ENCODE measurements around the gene CSF2RB. TPM values are rescaled to one million over a fixed set of nuclear protein-coding genes. Genes with fewer than 3 reads are reported as not detected.

The CSF2RB gene
- total RNA-seq, 1 experiment from 2014 or later: not detected

GRCh38 chr22:36938028-36938425, 24.6 kb downstream of the CSF2RB start:
- Histone ChIP-seq H3K14ac (ENCODE audit: insufficient read depth, low read length) (no peak overlapping the region), H3K4me2 (ENCODE audit: insufficient read depth, insufficient read length, low read length) (no peak overlapping the region), H3T11ph (ENCODE audit: low read length) (no peak overlapping the region), H2BK15ac (ENCODE audit: low read depth, low read length) (no peak overlapping the region), H3K4me1 (ENCODE audit: insufficient read depth, low read length) (no peaks in the 10 kb centered on the region), H3K79me1 (ENCODE audit: insufficient read depth, low read depth, low read length, poor library complexity, severe bottlenecking) (no peaks in the 10 kb centered on the region), H2AFZ (ENCODE audit: low read length) (no peak overlapping the region), H3K23me2 (ENCODE audit: insufficient read length, low read depth, low read length, poor library complexity, severe bottlenecking) (no peaks in the 10 kb centered on the region), H2BK12ac (ENCODE audit: insufficient read length, low read depth, low read length) (no peak overlapping the region), H3K27me3 (ENCODE audit: insufficient read depth, low read length) (no peaks in the 10 kb centered on the region), H3K4ac (ENCODE audit: low read depth, low read length) (no peak overlapping the region), H2BK5ac (ENCODE audit: insufficient read length, low read length) (no peak overlapping the region), H3K9me3 (ENCODE audit: control insufficient read depth, low read depth, low read length) (no peaks in the 10 kb centered on the region), H4K5ac (ENCODE audit: insufficient read length, low read depth, low read length) (no peak overlapping the region), H4K8ac (replicated peaks; ENCODE audit: insufficient read length, low read depth, low read length) (no peak overlapping the region), H4K20me1 (ENCODE audit: control insufficient read depth, insufficient read depth, insufficient read length) (no peaks in the 10 kb centered on the region), H2BK20ac (ENCODE audit: low read depth, low read length, poor library complexity, severe bottlenecking) (no peak overlapping the region), H2BK120ac (ENCODE audit: low read depth, low read length, poor library complexity, severe bottlenecking) (no peak overlapping the region), H3K79me2 (ENCODE audit: insufficient read depth, low read length) (no peaks in the 10 kb centered on the region), H3K23ac (ENCODE audit: insufficient read length, low read depth, low read length) (no peak overlapping the region), H3K18ac (ENCODE audit: insufficient read length, low read depth, low read length) (no peak overlapping the region), H3K9ac (ENCODE audit: extremely low read depth, insufficient read length, low read length) (no peak overlapping the region), H2AK5ac (ENCODE audit: insufficient read length, low read length) (no peak overlapping the region), H3K56ac (ENCODE audit: insufficient read length, low read depth, low read length) (no peak overlapping the region), H3K27ac (ENCODE audit: insufficient read length, low read depth, low read length) (no peak overlapping the region), H4K91ac (ENCODE audit: insufficient read length, low read depth, low read length) (no peak overlapping the region)
- no CpG with 5 or more reads among the region's 12 CpGs for WGBS (ENCODE audit: extremely low coverage, insufficient read length, low lambda C conversion rate)
- Mint-ChIP-seq H3K27ac (no peak overlapping the region), H3K27me3 (ENCODE audit: low read depth) (peaks cover 14% of the 10 kb centered on the region), H3K36me3 (ENCODE audit: insufficient read depth in 1 of 3, low read depth in 3 of 3) (peaks cover 0 to 4% (median 0%) of the 10 kb centered on the region in 3 experiments; a peak in 2 of 7 replicates), H3K9me3 (no peaks in the 10 kb centered on the region; a peak in 2 of 5 replicates), H3K4me1 (peaks cover 3 to 11% of the 10 kb centered on the region in 2 experiments), H3K4me3 (no peak overlapping the region)
- DNase-seq: no peak
- no peak for TF ChIP-seq CTCF (conservative IDR thresholded peaks at IDR 0.05)
